Mucosa of descending colon (tissue), 3 donors: ENCODE measurements around the gene KCP. TPM values are rescaled to one million over a fixed set of nuclear protein-coding genes. Genes with fewer than 3 reads are reported as not detected.

Experiments
- ATAC-seq: fragments of 200-7000 bp; cut with Tn5 transposase; one replicate; pipeline ENCODE4 v1.9.1; 2020; ENCODE audit warnings: mild to moderate bottlenecking, moderate library complexity
- DNase-seq, 3 donors: peaks; one replicate each; pipeline ENCODE4 v3.0.0-alpha.2; 2020
- H3K36me3 ChIP-seq: fragments of 200-600 bp; one replicate; pipeline ENCODE4 v1.8.0; 2021; ENCODE audit warnings: low read depth, mild to moderate bottlenecking
- H3K4me1 ChIP-seq: fragments of 200-600 bp; one replicate; pipeline ENCODE4 v1.8.0; 2021; ENCODE audit warnings: low read depth, mild to moderate bottlenecking
- H3K4me3 ChIP-seq: fragments of 200-600 bp; one replicate; pipeline ENCODE4 v1.8.0; 2021; ENCODE audit warnings: mild to moderate bottlenecking
- H3K9me3 ChIP-seq: fragments of 200-600 bp; one replicate; pipeline ENCODE4 v1.8.0; 2021; ENCODE audit warnings: mild to moderate bottlenecking
- CTCF ChIP-seq: fragments of 200-600 bp; IDR thresholded peaks from one replicate; pipeline ENCODE4 v1.8.0; 2022; ENCODE audit warnings: antibody characterized with exemption, mild to moderate bottlenecking
- intact Hi-C, 2 donors: fragments of 100-400 bp; cut with DNase I in 1 of 2; cut with micrococcal nuclease in 1 of 2; formaldehyde crosslinking; loops; one replicate each; pipeline versions ENCODE4 v1.11.0 to v1.11.1; 2022; cut with DNase I, micrococcal nuclease
- total RNA-seq, 3 donors: library from RNA; stranded (reverse); fragmentation: NEBNext Ultra II Directional in 2 of 3; extraction: Animal tissue kit (Norgen Biotek cat#: 25700) in 2 of 3; gene quantifications; one replicate each; pipeline versions ENCODE4 v1.2.1 to v1.2.4, GENCODE V29; 2021 to 2023
- donor health status: DM: no; HTN: no; CAD: no; lungs with moderate emphysema.
- donor health status: DM: no; HTN: no; CAD: no.
- donor health status: DM: no; HTN: yes; CAD: no.

Gene KCP
- total RNA-seq, 3 donors from 2014 or later = 0.47 to 1.7 (median 1.4) TPM

GRCh38 chr7:128932862-128933179, 22.3 kb upstream of the KCP start:
- DNase-seq (peak in 1 of 3 donors; percentile 21), ATAC-seq (no peak)
- Histone ChIP-seq H3K36me3 (no peaks in the 10 kb centered on the region), H3K4me3 (no peak overlapping the region), H3K9me3 (no peaks in the 10 kb centered on the region), H3K4me1 (peaks cover 16% of the 10 kb centered on the region)
- intact Hi-C loops = no loop called here
- no peak for TF ChIP-seq CTCF

- ATAC-seq (no peak), DNase-seq (peak in 1 of 3 donors; percentile 29)
- no peak overlapping the region for H3K4me3 ChIP-seq
- H3K4me1 ChIP-seq = peaks cover 11% of the 10 kb centered on the region
- no peaks in the 10 kb centered on the region for H3K9me3 ChIP-seq
- no peaks in the 10 kb centered on the region for H3K36me3 ChIP-seq
- no peak for TF ChIP-seq CTCF
- intact Hi-C loops = no loop called here
These were observed 21.7 kb upstream of the KCP start for GRCh38 chr7:128931965-128932861.

- TF ChIP-seq CTCF = no peak
- Histone ChIP-seq H3K9me3 (no peaks in the 10 kb centered on the region), H3K36me3 (no peaks in the 10 kb centered on the region), H3K4me1 (peaks cover 2% of the 10 kb centered on the region), H3K4me3 (no peak overlapping the region)
- intact Hi-C loops = no loop called here
- DNase-seq (peak in 1 of 3 donors; percentile 38), ATAC-seq (no peak)
These were observed 20.8 kb upstream of the KCP start for GRCh38 chr7:128931190-128931798.

- no peak for TF ChIP-seq CTCF
- peak in 1 of 3 donors; percentile 37 for DNase-seq
- no peaks in the 10 kb centered on the region for H3K36me3 ChIP-seq
- ATAC-seq = no peak
- H3K4me1 ChIP-seq = no peaks in the 10 kb centered on the region
- intact Hi-C loops = no loop called here
- H3K4me3 ChIP-seq = no peak overlapping the region
- H3K9me3 ChIP-seq = no peaks in the 10 kb centered on the region
These were observed 18.6 kb upstream of the KCP start for GRCh38 chr7:128928882-128929788.

- Histone ChIP-seq H3K4me3 (no peak overlapping the region), H3K4me1 (no peaks in the 10 kb centered on the region), H3K9me3 (no peaks in the 10 kb centered on the region), H3K36me3 (no peaks in the 10 kb centered on the region)
- ATAC-seq (no peak), DNase-seq (peak in 1 of 3 donors; percentile 16)
- no peak for TF ChIP-seq CTCF
- intact Hi-C loops = no loop called here
These were observed 17.8 kb upstream of the KCP start for GRCh38 chr7:128928159-128928813.
